ENCODE measurements around the gene GP9. TPM values are rescaled to one million over a fixed set of nuclear protein-coding genes. Genes with fewer than 3 reads are reported as not detected.

GP9 gene
- total RNA-seq, 4 donors from 2014 or later, result not detected

DNA sequence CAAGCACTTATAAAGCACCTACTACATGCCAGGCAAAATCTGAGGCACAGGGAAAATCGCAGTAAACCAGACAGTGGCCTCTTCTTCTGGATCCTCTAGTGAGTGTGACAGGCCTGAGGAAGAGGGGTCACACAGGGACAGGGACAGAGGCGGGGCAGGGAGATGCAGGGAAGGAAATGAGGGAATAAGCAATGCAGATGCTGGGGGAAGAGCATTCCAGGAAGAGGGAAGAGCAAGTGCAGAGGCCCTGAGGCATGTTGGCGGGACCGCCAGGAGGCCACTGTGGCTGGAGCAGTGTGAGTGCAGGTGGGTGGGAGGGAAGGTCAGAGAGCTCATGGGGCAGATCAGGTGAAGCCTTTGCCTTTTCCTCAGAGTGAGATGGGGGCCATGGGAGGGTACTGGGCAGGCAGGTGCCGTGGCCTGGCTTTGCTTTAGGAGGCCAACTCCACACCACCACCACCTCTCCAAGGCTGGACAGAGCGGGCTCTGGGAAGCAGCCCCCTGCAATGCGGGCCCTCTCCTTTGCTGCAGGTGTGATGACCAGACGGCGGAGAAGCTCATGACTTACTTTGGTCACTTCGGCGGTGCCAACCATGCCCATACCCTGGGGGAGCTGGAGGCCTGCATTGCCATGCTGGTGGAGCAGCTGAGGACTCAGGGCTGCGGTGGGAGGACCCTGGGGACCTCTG is 26.8 kb upstream of the GP9 start:
- Histone ChIP-seq H3K4me3 (no peak overlapping the region), H3K9me3 (no peaks in the 10 kb centered on the region), H3K36me3 (no peaks in the 10 kb centered on the region), H3K27me3 (no peaks in the 10 kb centered on the region), H3K4me1 (no peaks in the 10 kb centered on the region), H3K27ac (no peak overlapping the region)
- DNase-seq, result no peak
- TF ChIP-seq, protein P1, sequence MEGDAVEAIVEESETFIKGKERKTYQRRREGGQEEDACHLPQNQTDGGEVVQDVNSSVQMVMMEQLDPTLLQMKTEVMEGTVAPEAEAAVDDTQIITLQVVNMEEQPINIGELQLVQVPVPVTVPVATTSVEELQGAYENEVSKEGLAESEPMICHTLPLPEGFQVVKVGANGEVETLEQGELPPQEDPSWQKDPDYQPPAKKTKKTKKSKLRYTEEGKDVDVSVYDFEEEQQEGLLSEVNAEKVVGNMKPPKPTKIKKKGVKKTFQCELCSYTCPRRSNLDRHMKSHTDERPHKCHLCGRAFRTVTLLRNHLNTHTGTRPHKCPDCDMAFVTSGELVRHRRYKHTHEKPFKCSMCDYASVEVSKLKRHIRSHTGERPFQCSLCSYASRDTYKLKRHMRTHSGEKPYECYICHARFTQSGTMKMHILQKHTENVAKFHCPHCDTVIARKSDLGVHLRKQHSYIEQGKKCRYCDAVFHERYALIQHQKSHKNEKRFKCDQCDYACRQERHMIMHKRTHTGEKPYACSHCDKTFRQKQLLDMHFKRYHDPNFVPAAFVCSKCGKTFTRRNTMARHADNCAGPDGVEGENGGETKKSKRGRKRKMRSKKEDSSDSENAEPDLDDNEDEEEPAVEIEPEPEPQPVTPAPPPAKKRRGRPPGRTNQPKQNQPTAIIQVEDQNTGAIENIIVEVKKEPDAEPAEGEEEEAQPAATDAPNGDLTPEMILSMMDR (IDR thresholded peaks at IDR 0.05), result no peak
- no peak for TF ChIP-seq POLR2A (IDR thresholded peaks at IDR 0.05)

GRCh38 chr3:129034642-129035041 is 25.9 kb upstream of the GP9 start:
- Histone ChIP-seq H3K4me3 (no peak overlapping the region), H3K36me3 (no peaks in the 10 kb centered on the region), H3K27me3 (no peaks in the 10 kb centered on the region), H3K27ac (no peak overlapping the region), H3K9me3 (no peaks in the 10 kb centered on the region), H3K4me1 (no peaks in the 10 kb centered on the region)
- no peak for TF ChIP-seq POLR2A (IDR thresholded peaks at IDR 0.05)
- TF ChIP-seq, protein P1 (IDR thresholded peaks at IDR 0.05), result no peak
- no peak for DNase-seq

GRCh38 chr3:129035360-129036221 is 25.0 kb upstream of the GP9 start:
- no peak overlapping the region for H3K27ac ChIP-seq

GRCh38 chr3:129036222-129037092 is 24.1 kb upstream of the GP9 start:
- no peak overlapping the region for H3K27ac ChIP-seq
- no peaks in the 10 kb centered on the region for H3K36me3 ChIP-seq
- no peaks in the 10 kb centered on the region for H3K4me1 ChIP-seq
- no peak overlapping the region for H3K4me3 ChIP-seq
- TF ChIP-seq, protein P1 (IDR thresholded peaks at IDR 0.05), result no peak
- no peak for TF ChIP-seq POLR2A (IDR thresholded peaks at IDR 0.05)
- no peaks in the 10 kb centered on the region for H3K27me3 ChIP-seq
- no peak for DNase-seq
- H3K9me3 ChIP-seq, result no peaks in the 10 kb centered on the region

More at GRCh38 chr3:129035360-129036221, 25.0 kb upstream of the GP9 start:
- H3K36me3 ChIP-seq, result no peaks in the 10 kb centered on the region
- H3K27me3 ChIP-seq, result no peaks in the 10 kb centered on the region
- TF ChIP-seq, protein P1 (IDR thresholded peaks at IDR 0.05), result no peak
- no peak for TF ChIP-seq POLR2A (IDR thresholded peaks at IDR 0.05)
- H3K4me3 ChIP-seq, result no peak overlapping the region
- H3K9me3 ChIP-seq, result no peaks in the 10 kb centered on the region
- no peak for DNase-seq
- H3K4me1 ChIP-seq, result no peaks in the 10 kb centered on the region

GRCh38 chr3:129037093-129037419 is 23.5 kb upstream of the GP9 start:
- no peak overlapping the region for H3K4me3 ChIP-seq
- no peak for TF ChIP-seq POLR2A (IDR thresholded peaks at IDR 0.05)
- no peaks in the 10 kb centered on the region for H3K27me3 ChIP-seq
- H3K27ac ChIP-seq, result no peak overlapping the region
- no peaks in the 10 kb centered on the region for H3K4me1 ChIP-seq
- no peaks in the 10 kb centered on the region for H3K36me3 ChIP-seq
- no peak for DNase-seq
- no peaks in the 10 kb centered on the region for H3K9me3 ChIP-seq
